NCI-H748 treated with DMSO at 0.1 percent for 48 hours (cell line): Measurements from ENCODE around the gene TRRAP.
"Not testable (repeated sequence)": the region's sequence is repeated elsewhere in the genome, so short reads cannot be mapped to it uniquely, and the experiment has no call there.

Experiments
- DNase-seq: peaks from one replicate; lab custom pipeline; 2025; lab: John Stamatoyannopoulos, UW

The TRRAP gene

GRCh38 chr7:99030457-99030856 lies 152.1 kb downstream of the TRRAP start:
- DNase-seq: no peak

GRCh38 chr7:99030951-99031350 lies 152.6 kb downstream of the TRRAP start:
- DNase-seq: no peak

- DNase-seq: no peak
Observed at GRCh38 chr7:99031496-99031895, 153.2 kb downstream of the TRRAP start.

- no peak for DNase-seq
Observed at GRCh38 chr7:99032928-99033327, 154.6 kb downstream of the TRRAP start.

GRCh38 chr7:99033765-99034164 lies 155.4 kb downstream of the TRRAP start:
- DNase-seq: no peak

GRCh38 chr7:99034932-99035722 lies 156.8 kb downstream of the TRRAP start:
- DNase-seq: no peak

- no peak for DNase-seq
Observed at GRCh38 chr7:99035723-99036545, 157.6 kb downstream of the TRRAP start.

GRCh38 chr7:99036546-99037111 lies 158.3 kb downstream of the TRRAP start:
- no peak for DNase-seq

- no peak for DNase-seq
Observed at GRCh38 chr7:99037327-99037940, 159.1 kb downstream of the TRRAP start.

- no peak for DNase-seq
Observed at GRCh38 chr7:99038086-99038855, 159.9 kb downstream of the TRRAP start.

GRCh38 chr7:99039384-99039891 lies 161.1 kb downstream of the TRRAP start:
- DNase-seq: no peak

GRCh38 chr7:99040104-99040958 lies 162.0 kb downstream of the TRRAP start:
- peak; percentile 13 for DNase-seq

GRCh38 chr7:99041526-99041925 lies 163.2 kb downstream of the TRRAP start:
- no peak for DNase-seq

- DNase-seq: no peak
Observed at GRCh38 chr7:99042957-99043356, 164.6 kb downstream of the TRRAP start.

GRCh38 chr7:99044858-99045257 lies 166.5 kb downstream of the TRRAP start:
- DNase-seq: not testable (repeated sequence)

GRCh38 chr7:99046262-99046661 lies 167.9 kb downstream of the TRRAP start:
- DNase-seq: not testable (repeated sequence)

- no peak for DNase-seq
Observed at GRCh38 chr7:99046722-99047121, 168.4 kb downstream of the TRRAP start.

GRCh38 chr7:99047526-99048077 lies 169.3 kb downstream of the TRRAP start:
- no peak for DNase-seq

- DNase-seq: no peak
Observed at GRCh38 chr7:99050971-99051370, 172.6 kb downstream of the TRRAP start.

- no peak for DNase-seq
Observed at GRCh38 chr7:99054781-99055180, 176.4 kb downstream of the TRRAP start.
